ENCODE data around the gene CD79B. TPM values are rescaled to one million over a fixed set of nuclear protein-coding genes. Genes with fewer than 3 reads are reported as not detected.

Gene CD79B
- polyA plus RNA-seq, 1 donor (not counting 4 experiments of a cell fraction or from before 2014, with no cell fraction given) = 0.07 TPM

GRCh38 chr17:63934183-63935112 lies 2.3 kb upstream of the CD79B start:
- no peak overlapping the region for H3K9ac ChIP-seq (ENCODE audit: control insufficient read depth, extremely low read depth, insufficient read depth, low read length)
- no peak overlapping the region for H3K4me2 ChIP-seq (ENCODE audit: control insufficient read depth, extremely low read depth, insufficient read depth, low read depth, low read length)
- TF ChIP-seq EZH2 (IDR thresholded peaks at IDR 0.05; ENCODE audit: low read length) (no peak), CTCF (optimal IDR thresholded peaks at IDR 0.05 in 1 of 3, IDR thresholded peaks at IDR 0.05 in 1 of 3, conservative IDR thresholded peaks at IDR 0.05 in 1 of 3; ENCODE audit: extremely low read depth in 1 of 3, insufficient read depth in 2 of 3, low read length in 3 of 3) (no peak)
- no peak for DNase-seq (ENCODE audit: low read depth, low spot score)
- no peak overlapping the region for H3K27ac ChIP-seq (ENCODE audit: control insufficient read depth, insufficient read depth, low read length)
- no peaks in the 10 kb centered on the region for H3K9me1 ChIP-seq (ENCODE audit: control insufficient read depth, extremely low read depth, insufficient read depth, low read length)
- no peaks in the 10 kb centered on the region for H3K36me3 ChIP-seq (ENCODE audit: control insufficient read depth in 2 of 2, extremely low read depth in 1 of 2, insufficient read depth in 2 of 2, low read length in 2 of 2)
- H3K4me3 ChIP-seq (ENCODE audit: control insufficient read depth in 2 of 3, extremely low read depth in 1 of 3, insufficient read depth in 2 of 3, low read depth in 1 of 3, low read length in 3 of 3) = no peak overlapping the region
- peaks cover 13% of the 10 kb centered on the region for H3K27me3 ChIP-seq (ENCODE audit: control insufficient read depth, extremely low read depth, insufficient read depth, low read length)
- dilution Hi-C loops (cut with MboI; ENCODE audit: extremely low pct_ligation_motif_present, low sequenced_read_pairs) = no loop called here
- no peaks in the 10 kb centered on the region for H3K79me2 ChIP-seq (ENCODE audit: control insufficient read depth, insufficient read depth, low read length)
- no peaks in the 10 kb centered on the region for H3K9me3 ChIP-seq (ENCODE audit: control insufficient read depth, low read depth, low read length)
- H3K4me1 ChIP-seq (ENCODE audit: control insufficient read depth, extremely low read depth, insufficient read depth, low read length) = peaks cover 12% of the 10 kb centered on the region
- FAIRE-seq = no peak
- no peak overlapping the region for H2AFZ ChIP-seq (ENCODE audit: control insufficient read depth, low read length)
- no peaks in the 10 kb centered on the region for H4K20me1 ChIP-seq (ENCODE audit: control insufficient read depth, extremely low read depth, insufficient read depth, low read length)

- Histone ChIP-seq H3K79me2 (ENCODE audit: control insufficient read depth, insufficient read depth, low read length) (no peaks in the 10 kb centered on the region), H3K9ac (ENCODE audit: control insufficient read depth, extremely low read depth, insufficient read depth, low read length) (no peak overlapping the region), H3K9me3 (ENCODE audit: control insufficient read depth, low read depth, low read length) (no peaks in the 10 kb centered on the region), H2AFZ (ENCODE audit: control insufficient read depth, low read length) (no peak overlapping the region), H3K36me3 (ENCODE audit: control insufficient read depth in 2 of 2, extremely low read depth in 1 of 2, insufficient read depth in 2 of 2, low read length in 2 of 2) (no peaks in the 10 kb centered on the region), H3K4me1 (ENCODE audit: control insufficient read depth, extremely low read depth, insufficient read depth, low read length) (peaks cover 12% of the 10 kb centered on the region), H3K27ac (ENCODE audit: control insufficient read depth, insufficient read depth, low read length) (no peak overlapping the region), H3K27me3 (ENCODE audit: control insufficient read depth, extremely low read depth, insufficient read depth, low read length) (peaks cover 17% of the 10 kb centered on the region), H3K4me3 (ENCODE audit: control insufficient read depth in 2 of 3, extremely low read depth in 1 of 3, insufficient read depth in 2 of 3, low read depth in 1 of 3, low read length in 3 of 3) (no peak overlapping the region), H4K20me1 (ENCODE audit: control insufficient read depth, extremely low read depth, insufficient read depth, low read length) (no peaks in the 10 kb centered on the region), H3K9me1 (ENCODE audit: control insufficient read depth, extremely low read depth, insufficient read depth, low read length) (no peaks in the 10 kb centered on the region), H3K4me2 (ENCODE audit: control insufficient read depth, extremely low read depth, insufficient read depth, low read depth, low read length) (no peak overlapping the region)
- no peak for FAIRE-seq
- dilution Hi-C loops (cut with MboI; ENCODE audit: extremely low pct_ligation_motif_present, low sequenced_read_pairs) = no loop called here
- DNase-seq (ENCODE audit: low read depth, low spot score) = no peak
- no peak for TF ChIP-seq EZH2 (IDR thresholded peaks at IDR 0.05; ENCODE audit: low read length)
Observed at GRCh38 chr17:63933598-63933997, 1.5 kb upstream of the CD79B start.

Data from keratinocyte (primary cell).